Measurements from ENCODE around the gene MAPKAPK2. TPM values are rescaled to one million over a fixed set of nuclear protein-coding genes. Genes with fewer than 3 reads are reported as not detected.
A peak's percentile ranks its signal among the peaks of the same experiment; 100 is the strongest.

Gene MAPKAPK2
- total and polyA plus RNA-seq, 2 of the 13 experiments (the other 11 are each of a cell fraction or from before 2014, with no cell fraction given), result 16.6 to 34.0 TPM

DNA sequence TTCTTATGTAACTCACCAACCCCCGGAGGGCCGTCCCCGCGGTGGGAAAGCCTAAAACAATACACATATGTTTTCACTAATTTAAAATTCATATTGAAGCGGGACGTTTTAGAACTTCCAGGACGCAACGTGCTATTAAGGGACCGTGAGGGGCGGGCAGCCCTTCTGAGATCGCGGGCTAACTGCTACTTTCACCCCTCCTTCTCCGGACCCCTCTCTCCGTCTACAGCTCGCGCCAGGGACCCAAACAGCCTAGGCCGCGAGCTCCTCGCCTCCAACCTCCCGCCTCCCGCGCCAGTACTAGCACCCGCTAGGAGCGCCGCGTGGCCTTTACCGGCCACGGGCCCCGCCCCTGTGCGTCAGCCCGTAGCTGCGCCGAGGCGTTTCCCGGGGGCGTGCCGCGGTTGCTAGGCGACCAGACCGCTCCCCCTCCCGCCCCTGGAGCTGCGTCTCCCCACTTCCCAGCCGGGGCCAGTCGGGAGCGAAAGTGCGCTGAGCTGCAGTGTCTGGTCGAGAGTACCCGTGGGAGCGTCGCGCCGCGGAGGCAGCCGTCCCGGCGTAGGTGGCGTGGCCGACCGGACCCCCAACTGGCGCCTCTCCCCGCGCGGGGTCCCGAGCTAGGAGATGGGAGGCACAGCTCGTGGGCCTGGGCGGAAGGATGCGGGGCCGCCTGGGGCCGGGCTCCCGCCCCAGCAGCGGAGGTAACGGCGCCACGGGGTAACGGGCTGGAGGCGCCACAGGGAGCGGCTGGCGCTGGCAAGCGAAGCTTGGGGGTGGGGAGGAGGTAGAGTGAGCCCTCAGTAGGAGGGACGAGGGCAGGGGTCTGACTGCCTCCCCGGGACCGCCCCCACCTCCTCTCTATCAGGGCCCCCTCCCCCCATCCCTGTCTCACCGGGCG, 49.4 kb upstream of the MAPKAPK2 start, which contains the start of gene DYRK3 (continued):
- TF ChIP-seq SIN3B (IDR thresholded peaks at IDR 0.05; ENCODE audit: low read length), result no peak
- TF ChIP-seq TAF15 (IDR thresholded peaks at IDR 0.05; ENCODE audit: low read depth, low read length, poor library complexity, severe bottlenecking), result no peak
- TF ChIP-seq ZNF230 (CRISPR knock-in tag; IDR thresholded peaks at IDR 0.05), result peak; percentile 61; the same call in 1 of the 2 replicates
- no peak for TF ChIP-seq ZNF296 (CRISPR knock-in tag; conservative IDR thresholded peaks at IDR 0.05)
- no peak for TF ChIP-seq CBX2 (IDR thresholded peaks at IDR 0.05; ENCODE audit: low read depth, low read length)
- no peak for TF ChIP-seq CBX2 (CRISPR knock-in tag; IDR thresholded peaks at IDR 0.05; ENCODE audit: low read depth)
- peak; percentile 30; the same call in 1 of the 2 replicates for TF ChIP-seq ZNF556 (CRISPR knock-in tag; IDR thresholded peaks at IDR 0.05; ENCODE audit: borderline replicate concordance)
- TF ChIP-seq HDAC6 (IDR thresholded peaks at IDR 0.05; ENCODE audit: low read depth, low read length), result no peak
- TF ChIP-seq, protein P1, sequence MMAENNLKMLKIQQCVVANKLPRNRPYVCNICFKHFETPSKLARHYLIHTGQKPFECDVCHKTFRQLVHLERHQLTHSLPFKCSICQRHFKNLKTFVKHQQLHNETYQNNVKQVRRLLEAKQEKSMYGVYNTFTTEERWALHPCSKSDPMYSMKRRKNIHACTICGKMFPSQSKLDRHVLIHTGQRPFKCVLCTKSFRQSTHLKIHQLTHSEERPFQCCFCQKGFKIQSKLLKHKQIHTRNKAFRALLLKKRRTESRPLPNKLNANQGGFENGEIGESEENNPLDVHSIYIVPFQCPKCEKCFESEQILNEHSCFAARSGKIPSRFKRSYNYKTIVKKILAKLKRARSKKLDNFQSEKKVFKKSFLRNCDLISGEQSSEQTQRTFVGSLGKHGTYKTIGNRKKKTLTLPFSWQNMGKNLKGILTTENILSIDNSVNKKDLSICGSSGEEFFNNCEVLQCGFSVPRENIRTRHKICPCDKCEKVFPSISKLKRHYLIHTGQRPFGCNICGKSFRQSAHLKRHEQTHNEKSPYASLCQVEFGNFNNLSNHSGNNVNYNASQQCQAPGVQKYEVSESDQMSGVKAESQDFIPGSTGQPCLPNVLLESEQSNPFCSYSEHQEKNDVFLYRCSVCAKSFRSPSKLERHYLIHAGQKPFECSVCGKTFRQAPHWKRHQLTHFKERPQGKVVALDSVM (CRISPR knock-in tag; IDR thresholded peaks at IDR 0.05), result no peak; the same call in 1 of the 2 replicates
- TF ChIP-seq ZNF274 (CRISPR knock-in tag; IDR thresholded peaks at IDR 0.05), result peak; percentile 90
- 0 out of 2 replicates have a peak, but pooled peaks have one; percentile 30 for TF ChIP-seq ZNF292 (CRISPR knock-in tag; IDR thresholded peaks at IDR 0.05; ENCODE audit: borderline replicate concordance, low read depth)
- TF ChIP-seq ZNF850 (CRISPR knock-in tag; conservative IDR thresholded peaks at IDR 0.05), result no peak
- peak; percentile 90; the same call in 1 of the 2 replicates for TF ChIP-seq ZNF333 (CRISPR knock-in tag; IDR thresholded peaks at IDR 0.05; ENCODE audit: borderline replicate concordance)
- peak; percentile 29; the same call in 1 of the 2 replicates for TF ChIP-seq MEF2D (CRISPR knock-in tag; IDR thresholded peaks at IDR 0.05)
- no peak for TF ChIP-seq MTA3 (CRISPR knock-in tag; IDR thresholded peaks at IDR 0.05)
- TF ChIP-seq ATF7 (IDR thresholded peaks at IDR 0.05), result no peak
- peak; percentile 47; the same call in 1 of the 2 replicates for TF ChIP-seq ATF7 (CRISPR knock-in tag; IDR thresholded peaks at IDR 0.05)
- TF ChIP-seq, protein P2, sequence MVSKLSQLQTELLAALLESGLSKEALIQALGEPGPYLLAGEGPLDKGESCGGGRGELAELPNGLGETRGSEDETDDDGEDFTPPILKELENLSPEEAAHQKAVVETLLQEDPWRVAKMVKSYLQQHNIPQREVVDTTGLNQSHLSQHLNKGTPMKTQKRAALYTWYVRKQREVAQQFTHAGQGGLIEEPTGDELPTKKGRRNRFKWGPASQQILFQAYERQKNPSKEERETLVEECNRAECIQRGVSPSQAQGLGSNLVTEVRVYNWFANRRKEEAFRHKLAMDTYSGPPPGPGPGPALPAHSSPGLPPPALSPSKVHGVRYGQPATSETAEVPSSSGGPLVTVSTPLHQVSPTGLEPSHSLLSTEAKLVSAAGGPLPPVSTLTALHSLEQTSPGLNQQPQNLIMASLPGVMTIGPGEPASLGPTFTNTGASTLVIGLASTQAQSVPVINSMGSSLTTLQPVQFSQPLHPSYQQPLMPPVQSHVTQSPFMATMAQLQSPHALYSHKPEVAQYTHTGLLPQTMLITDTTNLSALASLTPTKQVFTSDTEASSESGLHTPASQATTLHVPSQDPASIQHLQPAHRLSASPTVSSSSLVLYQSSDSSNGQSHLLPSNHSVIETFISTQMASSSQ (IDR thresholded peaks at IDR 0.05; ENCODE audit: low read depth), result no peak
- TF ChIP-seq, protein P2 (CRISPR knock-in tag; IDR thresholded peaks at IDR 0.05; ENCODE audit: borderline replicate concordance), result peak; percentile 72; the same call in 1 of the 2 replicates
- TF ChIP-seq ZBTB38 (CRISPR knock-in tag; IDR thresholded peaks at IDR 0.05), result peak; percentile 55
- TF ChIP-seq, protein P3, sequence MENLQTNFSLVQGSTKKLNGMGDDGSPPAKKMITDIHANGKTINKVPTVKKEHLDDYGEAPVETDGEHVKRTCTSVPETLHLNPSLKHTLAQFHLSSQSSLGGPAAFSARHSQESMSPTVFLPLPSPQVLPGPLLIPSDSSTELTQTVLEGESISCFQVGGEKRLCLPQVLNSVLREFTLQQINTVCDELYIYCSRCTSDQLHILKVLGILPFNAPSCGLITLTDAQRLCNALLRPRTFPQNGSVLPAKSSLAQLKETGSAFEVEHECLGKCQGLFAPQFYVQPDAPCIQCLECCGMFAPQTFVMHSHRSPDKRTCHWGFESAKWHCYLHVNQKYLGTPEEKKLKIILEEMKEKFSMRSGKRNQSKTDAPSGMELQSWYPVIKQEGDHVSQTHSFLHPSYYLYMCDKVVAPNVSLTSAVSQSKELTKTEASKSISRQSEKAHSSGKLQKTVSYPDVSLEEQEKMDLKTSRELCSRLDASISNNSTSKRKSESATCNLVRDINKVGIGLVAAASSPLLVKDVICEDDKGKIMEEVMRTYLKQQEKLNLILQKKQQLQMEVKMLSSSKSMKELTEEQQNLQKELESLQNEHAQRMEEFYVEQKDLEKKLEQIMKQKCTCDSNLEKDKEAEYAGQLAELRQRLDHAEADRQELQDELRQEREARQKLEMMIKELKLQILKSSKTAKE (CRISPR knock-in tag; IDR thresholded peaks at IDR 0.05; ENCODE audit: borderline replicate concordance), result no peak
